GM12878 (cell line): ENCODE results near the gene ZBTB4. TPM values are rescaled to one million over a fixed set of nuclear protein-coding genes. Genes with fewer than 3 reads are reported as not detected.

Experiments used
- ATAC-seq: fragments of 200-7000 bp; cut with Tn5 transposase; 3 replicates; pipeline ENCODE4 v1.9.1; 2020; ENCODE audit warnings: mild to moderate bottlenecking, moderate library complexity
- BruUV-seq: library from RNA; stranded (reverse); fragments of 400-500 nt; replicated peaks from 2 replicates; lab custom pipeline; 2021; lab: Mats Ljungman, UMichigan
- CTCF ChIA-PET: fragments of 300-600 bp; sonication (Branson Sonifier 250); formaldehyde crosslinking; extraction: SDS; loops from one replicate; lab custom pipeline; 2021; ENCODE audit warnings: inconsistent platforms; lab: Yijun Ruan, JAX
- POLR2A ChIA-PET: fragments of 350-600 bp; formaldehyde crosslinking; extraction: SDS; loops from one replicate; lab custom pipeline; 2021; ENCODE audit warnings: inconsistent platforms; lab: Charles Lee
- RAD21 ChIA-PET: fragments of 300-600 bp; sonication (Branson Sonifier 250); formaldehyde crosslinking; loops from one replicate; lab custom pipeline; 2023; ENCODE audit warnings: antibody characterized with exemption; ENCODE audit not compliant: unreplicated experiment; lab: Charles Lee
- SMC1A ChIA-PET: fragments of 300-600 bp; sonication (Branson Sonifier 250); formaldehyde crosslinking; loops from one replicate; lab custom pipeline; 2023; ENCODE audit not compliant: unreplicated experiment, uncharacterized antibody; lab: Charles Lee
- DNase-seq: peaks from one replicate; pipeline ENCODE4 v3.0.0-alpha.2; 2011; ENCODE audit warnings: low read depth, low spot score
- FAIRE-seq: peaks from 3 replicates; lab custom pipeline; 2011; peaks lifted over from hg19 to GRCh38; lab: Jason Lieb, UNC
- H2AFZ ChIP-seq: 2 replicates; pipeline ENCODE4 v1.6.0; 2011; ENCODE audit warnings: low read depth, low read length, control low read depth; ENCODE audit not compliant: control insufficient read depth
- H3K27ac ChIP-seq: 2 replicates; pipeline ENCODE4 v1.5.1; 2011; ENCODE audit warnings: control low read depth; ENCODE audit not compliant: control insufficient read depth, insufficient read depth
- H3K27me3 ChIP-seq, 2 experiments: replicated peaks in 1 of 2; 2 replicates each; pipeline versions ENCODE4 v1.6.0 to v1.6.1; 2011; ENCODE audit warnings: low read length in 1 of 2; ENCODE audit not compliant: control insufficient read depth in 2 of 2, insufficient read depth in 2 of 2
- H3K36me3 ChIP-seq, 2 experiments: 2 replicates each; pipeline ENCODE4 v1.5.1; 2011; ENCODE audit warnings: low read length in 1 of 2; ENCODE audit not compliant: control insufficient read depth in 2 of 2, insufficient read depth in 2 of 2
- H3K4me1 ChIP-seq: 2 replicates; pipeline ENCODE4 v1.6.1; 2011; ENCODE audit warnings: mild to moderate bottlenecking, low read length, moderate library complexity, mixed read lengths; ENCODE audit not compliant: control insufficient read depth, insufficient read depth
- H3K4me2 ChIP-seq: 2 replicates; pipeline ENCODE4 v1.6.0; 2011; ENCODE audit warnings: control low read depth; ENCODE audit not compliant: control insufficient read depth, insufficient read depth
- H3K4me3 ChIP-seq: fragments of 200-600 bp; sonication (generic); 2 replicates; pipeline ENCODE4 v1.5.1; 2016
- H3K79me2 ChIP-seq: 2 replicates; pipeline ENCODE4 v1.6.0; 2011; ENCODE audit warnings: low read length; ENCODE audit not compliant: control insufficient read depth, insufficient read depth
- H3K9ac ChIP-seq: 2 replicates; pipeline ENCODE4 v1.8.0; 2011; ENCODE audit warnings: low read length, control low read depth, mixed read lengths; ENCODE audit not compliant: control insufficient read depth, insufficient read depth
- H3K9me3 ChIP-seq: replicated peaks from 3 replicates; pipeline ENCODE4 v1.5.1; 2011; ENCODE audit warnings: mild to moderate bottlenecking, low read length; ENCODE audit not compliant: control insufficient read depth, insufficient read depth
- H4K20me1 ChIP-seq: 2 replicates; pipeline ENCODE4 v1.6.0; 2011; ENCODE audit not compliant: control insufficient read depth, insufficient read depth
- BCL11A ChIP-seq: IDR thresholded peaks from 2 replicates; pipeline ENCODE4 v1.6.1; 2011; ENCODE audit warnings: low read depth, low read length
- EGR1 ChIP-seq, 2 experiments: IDR thresholded peaks; 1 replicate in 1 of 2; 2 replicates in 1 of 2; pipeline ENCODE4 v1.6.1; 2011 to 2012; ENCODE audit warnings: low read depth in 2 of 2, low read length in 2 of 2, borderline replicate concordance in 1 of 2, mild to moderate bottlenecking in 1 of 2, moderate library complexity in 1 of 2
- ETV6 ChIP-seq, 2 experiments: fragments of 450-650 bp in 1 of 2; IDR thresholded peaks in 1 of 2; conservative IDR thresholded peaks in 1 of 2; 2 replicates each; pipeline ENCODE4 v1.6.1; 2014; ENCODE audit warnings: antibody characterized with exemption in 1 of 2, borderline replicate concordance in 1 of 2, low read depth in 1 of 2, mild to moderate bottlenecking in 1 of 2, moderate library complexity in 1 of 2
- NR2C1 ChIP-seq: fragments of 450-650 bp; IDR thresholded peaks from 2 replicates; pipeline ENCODE4 v1.6.1; 2017; ENCODE audit warnings: antibody characterized with exemption, mild to moderate bottlenecking, moderate library complexity
- RAD21 ChIP-seq: IDR thresholded peaks from 2 replicates; pipeline ENCODE4 v1.6.1; 2011; ENCODE audit warnings: mild to moderate bottlenecking, low read depth, low read length, moderate library complexity; ENCODE audit not compliant: insufficient read depth
- RCOR1 ChIP-seq: conservative IDR thresholded peaks from 2 replicates; pipeline ENCODE4 v1.6.1; 2012; ENCODE audit warnings: low read depth, low read length, improper control_type of control experiment
- RUNX3 ChIP-seq: IDR thresholded peaks from 2 replicates; pipeline ENCODE4 v1.6.1; 2012; ENCODE audit warnings: low read length, inconsistent platforms
- SREBF2 ChIP-seq: IDR thresholded peaks from 2 replicates; pipeline ENCODE4 v1.6.1; 2012; ENCODE audit warnings: mild to moderate bottlenecking, low read length
- SRF ChIP-seq, 2 experiments: IDR thresholded peaks; 2 replicates each; pipeline ENCODE4 v1.6.1; 2011; ENCODE audit warnings: low read depth in 2 of 2, low read length in 2 of 2, mild to moderate bottlenecking in 1 of 2, moderate library complexity in 1 of 2
- SUZ12 ChIP-seq: fragments of 200-600 bp; sonication (generic); IDR thresholded peaks from one replicate; pipeline ENCODE4 v1.6.1; 2018; ENCODE audit warnings: antibody characterized with exemption, mild to moderate bottlenecking; ENCODE audit not compliant: unreplicated experiment
- USF2 ChIP-seq: IDR thresholded peaks from 2 replicates; pipeline ENCODE4 v1.6.1; 2011; ENCODE audit warnings: low read depth, low read length, improper control_type of control experiment, borderline replicate concordance
- WGBS: methylation state at CpG from one replicate; pipeline ENCODE4 v1.1.6; 2016; ENCODE audit warnings: low lambda C conversion rate; ENCODE audit not compliant: insufficient replicate concordance, insufficient coverage; ENCODE audit errors: missing lambda C conversion rate; 5-methylcytosine and 5-hydroxymethylcytosine counted together
- in situ Hi-C: fragments of 300-500 bp; cut with MboI; formaldehyde crosslinking; loops from 9 replicates; pipeline ENCODE4 v1.14.3; 2018; ENCODE audit warnings: mixed read lengths
- intact Hi-C: fragments of 100-400 bp; cut with micrococcal nuclease; formaldehyde crosslinking; loops from one replicate; pipeline ENCODE4 v1.14.2; 2022; ENCODE audit not compliant: unreplicated experiment
- polyA plus RNA-seq, 11 experiments: library from polyadenylated mRNA; depleted of rRNA in 4 of 11; unstranded in 6 of 11; stranded (reverse) in 5 of 11; fragments of >200 nt; fragmentation: Nextera tagmentation in 4 of 11; fragmentation: Illumina TruSeq in 1 of 11; extraction: Ambion mirVana in 4 of 11; extraction: Trizol in 1 of 11; gene quantifications; 1 replicate in 1 of 11; 2 replicates in 10 of 11; pipeline versions ENCODE4 v1.2.1 to v1.2.3, GENCODE V29; 2011 to 2016; ENCODE audit warnings: inconsistent platforms in 2 of 11, missing spikeins in 2 of 11, low read depth in 1 of 11
- total RNA-seq, 4 experiments: library from RNA; depleted of rRNA in 3 of 4; stranded (reverse); fragments of >200 nt in 3 of 4; fragmentation: Illumina TruSeq in 1 of 4; extraction: Trizol in 1 of 4; gene quantifications; 2 replicates each; pipeline versions ENCODE4 v1.2.1 to v1.2.3, GENCODE V29; 2013 to 2021
- TF ChIP-seq, protein P1 (sequence below), 3 experiments: IDR thresholded peaks in 2 of 3; conservative IDR thresholded peaks in 1 of 3; 2 replicates each; pipeline ENCODE4 v1.5.1; 2011; ENCODE audit warnings: low read depth in 3 of 3, low read length in 3 of 3, mild to moderate bottlenecking in 3 of 3, control low read depth in 2 of 3, moderate library complexity in 2 of 3, inconsistent platforms in 1 of 3, mixed read lengths in 1 of 3; ENCODE audit not compliant: control insufficient read depth in 2 of 3, insufficient read depth in 1 of 3; ENCODE audit errors: extremely low read depth in 1 of 3

Gene ZBTB4
- total and polyA plus RNA-seq, 10 of the 15 experiments (the other 5 are each of a cell fraction or from before 2014, with no cell fraction given) = 2.0 to 14.9 (median 6.9) TPM

DNA sequence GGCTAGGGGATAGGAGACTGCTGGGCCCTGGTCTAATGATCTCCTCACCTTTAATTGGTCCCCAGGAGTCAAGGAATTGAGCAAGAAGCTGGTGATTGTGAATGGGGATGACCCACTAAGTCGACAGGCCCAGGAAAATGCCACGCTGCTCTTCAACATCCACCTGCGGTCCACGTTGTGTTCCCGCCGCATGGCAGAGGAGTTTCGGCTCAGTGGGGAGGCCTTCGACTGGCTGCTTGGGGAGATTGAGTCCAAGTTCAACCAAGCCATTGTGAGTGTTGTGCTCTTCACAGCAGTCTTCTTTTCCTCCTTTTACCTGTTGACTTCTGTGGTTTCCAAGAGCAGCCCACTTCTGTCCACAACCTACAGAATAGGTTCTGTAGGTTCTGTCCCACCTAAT is 24.1 kb upstream of the ZBTB4 start:
- H3K36me3 ChIP-seq = peaks cover 50 to 58% of the 10 kb centered on the region in 2 experiments
- H3K27me3 ChIP-seq = no peaks in the 10 kb centered on the region
- no peak overlapping the region for H3K4me2 ChIP-seq
- H3K79me2 ChIP-seq = no peaks in the 10 kb centered on the region
- no peak overlapping the region for H3K27ac ChIP-seq
- ChIA-PET SMC1A (no interaction called here), CTCF (interaction anchor here (1.1 to 2.3 kb wide), 3 partner anchors 57 to 148 kb away, joined by 4 to 8 read pairs (median 5); no protein-coding TSS in a partner anchor), RAD21 (no interaction called here), POLR2A (no interaction called here)
- in situ Hi-C loops = no loop called here
- H3K9me3 ChIP-seq = no peaks in the 10 kb centered on the region
- no peaks in the 10 kb centered on the region for H3K4me1 ChIP-seq
- intact Hi-C loops = no loop called here
- H3K9ac ChIP-seq = no peak overlapping the region
- no peak for ATAC-seq
- H2AFZ ChIP-seq = no peak overlapping the region
- H4K20me1 ChIP-seq = no peaks in the 10 kb centered on the region; the same call in 1 of the 2 replicates
- no peak overlapping the region for H3K4me3 ChIP-seq
- TF ChIP-seq USF2 = no peak
- no peak for TF ChIP-seq NR2C1
- no peak for TF ChIP-seq RUNX3
- TF ChIP-seq RCOR1 = no peak
- no peak for FAIRE-seq
- WGBS = 96% methylated on average over 8 of the region's 8 CpGs
- DNase-seq = no peak
- no TSS peak for BruUV-seq

DNA sequence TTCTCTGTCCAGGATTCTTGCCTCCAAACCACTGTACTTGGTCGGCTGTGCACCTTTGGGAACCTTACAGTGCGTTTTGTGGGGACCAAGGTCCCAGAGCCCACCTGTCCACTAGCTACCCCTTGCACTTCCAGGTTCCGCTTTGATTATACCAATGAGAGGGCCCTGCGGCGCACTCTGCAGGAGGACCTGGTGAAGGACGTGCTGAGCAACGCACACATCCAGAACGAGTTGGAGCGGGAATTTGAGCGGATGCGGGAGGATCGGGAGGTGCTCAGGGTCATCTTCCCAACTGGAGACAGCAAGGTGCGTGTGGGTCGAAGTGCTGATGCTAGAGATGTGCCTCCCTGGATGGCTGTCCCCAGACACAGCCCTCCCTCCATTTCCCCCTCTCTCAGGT is 23.6 kb upstream of the ZBTB4 start:
- TF ChIP-seq SREBF2 (no peak), BCL11A (no peak), SUZ12 (no peak), EGR1 (IDR thresholded peaks at IDR 0.05; ENCODE audit: borderline replicate concordance in 1 of 2, low read depth in 2 of 2, low read length in 2 of 2) (no peak), ETV6 (conservative IDR thresholded peaks at IDR 0.05 in 1 of 2, IDR thresholded peaks at IDR 0.05 in 1 of 2; ENCODE audit: borderline replicate concordance in 1 of 2, low read depth in 1 of 2) (no peak), RAD21 (peak; percentile 47), SRF (IDR thresholded peaks at IDR 0.05; ENCODE audit: low read depth in 2 of 2, low read length in 2 of 2) (no peak)
- TF ChIP-seq, protein P1, sequence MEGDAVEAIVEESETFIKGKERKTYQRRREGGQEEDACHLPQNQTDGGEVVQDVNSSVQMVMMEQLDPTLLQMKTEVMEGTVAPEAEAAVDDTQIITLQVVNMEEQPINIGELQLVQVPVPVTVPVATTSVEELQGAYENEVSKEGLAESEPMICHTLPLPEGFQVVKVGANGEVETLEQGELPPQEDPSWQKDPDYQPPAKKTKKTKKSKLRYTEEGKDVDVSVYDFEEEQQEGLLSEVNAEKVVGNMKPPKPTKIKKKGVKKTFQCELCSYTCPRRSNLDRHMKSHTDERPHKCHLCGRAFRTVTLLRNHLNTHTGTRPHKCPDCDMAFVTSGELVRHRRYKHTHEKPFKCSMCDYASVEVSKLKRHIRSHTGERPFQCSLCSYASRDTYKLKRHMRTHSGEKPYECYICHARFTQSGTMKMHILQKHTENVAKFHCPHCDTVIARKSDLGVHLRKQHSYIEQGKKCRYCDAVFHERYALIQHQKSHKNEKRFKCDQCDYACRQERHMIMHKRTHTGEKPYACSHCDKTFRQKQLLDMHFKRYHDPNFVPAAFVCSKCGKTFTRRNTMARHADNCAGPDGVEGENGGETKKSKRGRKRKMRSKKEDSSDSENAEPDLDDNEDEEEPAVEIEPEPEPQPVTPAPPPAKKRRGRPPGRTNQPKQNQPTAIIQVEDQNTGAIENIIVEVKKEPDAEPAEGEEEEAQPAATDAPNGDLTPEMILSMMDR (IDR thresholded peaks at IDR 0.05 in 2 of 3, conservative IDR thresholded peaks at IDR 0.05 in 1 of 3; ENCODE audit: control insufficient read depth in 2 of 3, extremely low read depth in 1 of 3, insufficient read depth in 1 of 3, low read depth in 3 of 3, low read length in 3 of 3) = peak; percentile 17 to 31 (median 25); a peak in 4 of 6 replicates
- H3K4me2 ChIP-seq = no peak overlapping the region
- RAD21 ChIA-PET = no interaction called here
- H3K4me3 ChIP-seq = no peak overlapping the region
- H3K9ac ChIP-seq = no peak overlapping the region
- POLR2A ChIA-PET = no interaction called here
- H3K9me3 ChIP-seq = no peaks in the 10 kb centered on the region
- no peak for ATAC-seq
- CTCF ChIA-PET = interaction anchor here (1.0 to 2.3 kb wide), 5 partner anchors 10 to 147 kb away, joined by 3 to 8 read pairs (median 4); partner anchors contain the start of gene TMEM102
- intact Hi-C loops = no loop called here
- over 99% methylated on average over 14 of the region's 14 CpGs for WGBS
- no peaks in the 10 kb centered on the region; the same call in 1 of the 2 replicates for H4K20me1 ChIP-seq
- H3K27me3 ChIP-seq = no peaks in the 10 kb centered on the region
- in situ Hi-C loops = no loop called here
- DNase-seq = no peak
- H3K36me3 ChIP-seq = peaks cover 49 to 62% of the 10 kb centered on the region in 2 experiments
- no peak overlapping the region for H2AFZ ChIP-seq
- H3K27ac ChIP-seq = no peak overlapping the region
- FAIRE-seq = no peak
- no TSS peak for BruUV-seq
- SMC1A ChIA-PET = interaction anchor here (1.0 kb wide), 1 partner anchor 26 kb away, joined by 3 read pairs; no protein-coding TSS in a partner anchor
- H3K4me1 ChIP-seq = no peaks in the 10 kb centered on the region
- no peaks in the 10 kb centered on the region for H3K79me2 ChIP-seq
